Stimulated activated naive CD8-positive, alpha-beta T cell treated with anti-CD3 and anti-CD28 coated beads, Interleukin-15, Interleukin-2, amounts not matched to agents 100 U/mL and 50 U/mL, for 24 hours (primary cell): ENCODE data around the gene ATP8B3.

Experiments
- ATAC-seq: fragments of 150-1000 bp; cut with Tn5 transposase; one replicate; pipeline ENCODE4 v1.10.0; 2021
- DNase-seq: peaks from one replicate; pipeline ENCODE4 v3.0.0; 2021

ATP8B3 gene

DNA sequence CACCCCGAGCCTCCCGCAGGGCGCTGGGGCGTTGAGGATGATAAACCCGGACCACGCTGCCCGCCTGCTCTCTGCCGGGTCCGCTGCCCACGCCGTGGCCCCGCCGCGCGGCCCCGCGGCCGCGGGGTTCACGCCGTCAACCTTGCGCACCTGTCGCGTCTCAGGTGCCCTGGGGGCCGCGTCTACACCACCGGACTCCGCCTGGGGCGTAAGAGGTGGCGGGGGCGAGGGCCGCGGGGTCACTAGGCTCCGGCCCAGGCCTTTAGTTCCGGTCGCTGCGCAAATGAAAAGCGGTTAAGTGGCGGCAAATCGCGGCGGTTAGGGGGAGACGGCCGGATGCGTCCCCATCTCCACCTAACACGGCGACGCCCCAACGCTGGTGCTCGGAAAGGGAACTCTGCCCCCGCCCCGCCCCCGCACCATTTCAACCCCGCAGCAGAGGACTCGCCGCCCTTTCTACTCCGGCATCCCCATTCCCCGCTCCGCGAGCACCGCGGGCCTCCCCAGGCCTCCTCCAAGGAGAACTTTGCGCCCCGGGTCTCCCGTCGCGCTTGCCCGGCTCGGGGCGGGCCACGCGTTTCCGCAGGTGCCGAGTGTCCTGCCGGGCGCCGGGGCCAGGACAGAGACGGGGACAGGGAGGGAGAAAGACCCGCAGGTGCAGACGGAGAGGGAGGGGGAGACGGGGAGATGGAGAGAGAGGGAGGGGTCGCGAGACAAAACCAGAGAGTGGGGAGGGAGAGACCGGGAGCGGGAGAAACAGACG lies 54.4 kb downstream of the ATP8B3 start:
- DNase-seq (no peak), ATAC-seq (no peak)

DNA sequence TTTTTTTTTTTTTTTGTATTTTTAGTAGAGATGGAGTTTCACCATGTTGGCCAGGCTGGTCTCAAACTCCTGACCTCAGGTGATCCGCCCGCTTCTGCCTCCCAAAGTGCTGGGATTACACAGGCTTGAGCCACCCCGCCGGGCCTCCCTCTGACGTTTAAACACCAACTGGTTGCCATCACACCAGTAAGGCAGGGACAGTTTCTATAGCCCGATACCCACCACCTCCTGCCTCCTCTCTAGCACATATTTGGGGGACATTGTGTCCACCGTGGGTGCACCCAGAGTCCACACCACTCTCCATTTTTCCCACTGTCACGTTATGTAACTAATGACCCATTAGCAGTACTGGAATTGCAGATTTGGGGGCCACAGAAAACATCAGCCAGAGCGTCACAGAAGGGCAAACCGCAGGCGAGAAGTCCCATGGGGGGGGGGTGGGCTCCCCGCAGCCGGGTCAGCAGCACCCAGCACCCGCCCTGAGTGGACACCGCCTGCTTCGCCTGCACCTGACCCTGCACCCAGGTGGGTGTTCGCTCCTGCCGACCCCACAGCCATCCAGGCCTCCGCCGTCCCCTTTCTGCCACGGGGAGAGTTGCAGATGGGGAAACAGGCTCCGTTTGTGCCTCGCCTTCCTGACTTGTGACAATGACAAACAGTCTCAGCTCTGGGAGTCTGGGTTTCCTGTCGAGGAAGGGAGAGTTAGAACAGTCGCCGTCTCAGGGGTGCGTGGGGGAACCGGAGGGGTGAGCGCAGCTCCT lies 55.2 kb downstream of the ATP8B3 start:
- no peak for DNase-seq
- ATAC-seq: no peak

DNA sequence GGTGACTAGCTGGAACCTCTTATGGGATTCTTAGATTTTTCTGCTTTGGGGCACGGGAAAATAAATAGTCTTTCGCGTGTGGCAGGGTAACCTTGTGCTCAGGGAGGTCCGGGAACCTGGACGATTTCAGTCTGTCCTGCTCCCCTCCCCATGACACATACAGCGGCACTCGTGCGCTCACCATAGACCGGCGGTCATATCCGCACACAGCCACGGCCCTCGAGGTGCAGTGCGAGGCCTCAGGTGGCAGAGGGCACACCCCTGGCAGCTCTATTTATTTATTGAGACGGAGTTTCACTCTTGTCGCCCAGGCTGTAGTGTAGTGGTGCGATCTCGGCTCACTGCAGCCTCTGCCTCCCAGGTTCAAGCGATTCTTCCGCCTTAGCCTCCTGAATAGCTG lies 55.8 kb downstream of the ATP8B3 start:
- no peak for ATAC-seq
- no peak for DNase-seq

GRCh38 chr19:1755467-1756171 lies 56.5 kb downstream of the ATP8B3 start:
- DNase-seq: no peak
- no peak for ATAC-seq

DNA sequence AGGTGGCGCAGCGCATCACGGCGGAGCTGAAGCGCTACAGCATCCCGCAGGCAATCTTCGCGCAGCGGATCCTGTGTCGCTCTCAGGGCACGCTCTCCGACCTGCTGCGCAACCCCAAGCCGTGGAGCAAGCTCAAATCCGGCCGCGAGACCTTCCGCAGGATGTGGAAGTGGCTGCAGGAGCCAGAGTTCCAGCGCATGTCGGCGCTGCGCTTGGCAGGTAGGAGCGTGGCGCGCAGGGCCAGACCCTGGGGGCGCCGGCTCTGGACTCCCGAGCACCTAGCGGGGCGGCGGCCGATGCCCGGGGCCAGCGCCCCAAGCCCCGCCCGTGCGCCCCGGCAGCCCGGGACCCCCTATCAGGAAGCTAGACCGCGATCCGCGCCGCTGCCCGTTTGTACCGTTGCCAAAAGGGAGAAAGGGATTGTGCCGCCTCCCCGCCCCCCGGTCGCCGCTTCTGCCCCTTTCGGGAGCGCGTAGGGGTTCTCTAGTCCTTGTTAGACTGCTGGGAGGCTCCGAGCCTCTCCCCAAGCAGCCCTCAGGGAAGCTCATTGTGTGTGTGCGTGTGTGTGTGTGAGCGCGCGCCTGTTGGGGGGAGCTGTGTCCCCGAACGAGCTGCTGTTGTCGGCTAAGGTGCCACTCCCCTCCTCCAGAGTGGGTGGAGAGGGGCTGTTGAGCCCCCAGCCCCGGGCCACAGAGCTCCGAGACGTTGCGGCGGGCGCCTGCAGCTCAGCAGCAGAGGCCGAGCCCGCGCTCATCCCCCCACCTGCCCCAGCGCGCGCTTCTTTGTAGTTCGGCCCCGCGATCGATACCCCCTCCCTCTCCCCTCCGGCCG lies 57.2 kb downstream of the ATP8B3 start:
- DNase-seq: no peak

DNA sequence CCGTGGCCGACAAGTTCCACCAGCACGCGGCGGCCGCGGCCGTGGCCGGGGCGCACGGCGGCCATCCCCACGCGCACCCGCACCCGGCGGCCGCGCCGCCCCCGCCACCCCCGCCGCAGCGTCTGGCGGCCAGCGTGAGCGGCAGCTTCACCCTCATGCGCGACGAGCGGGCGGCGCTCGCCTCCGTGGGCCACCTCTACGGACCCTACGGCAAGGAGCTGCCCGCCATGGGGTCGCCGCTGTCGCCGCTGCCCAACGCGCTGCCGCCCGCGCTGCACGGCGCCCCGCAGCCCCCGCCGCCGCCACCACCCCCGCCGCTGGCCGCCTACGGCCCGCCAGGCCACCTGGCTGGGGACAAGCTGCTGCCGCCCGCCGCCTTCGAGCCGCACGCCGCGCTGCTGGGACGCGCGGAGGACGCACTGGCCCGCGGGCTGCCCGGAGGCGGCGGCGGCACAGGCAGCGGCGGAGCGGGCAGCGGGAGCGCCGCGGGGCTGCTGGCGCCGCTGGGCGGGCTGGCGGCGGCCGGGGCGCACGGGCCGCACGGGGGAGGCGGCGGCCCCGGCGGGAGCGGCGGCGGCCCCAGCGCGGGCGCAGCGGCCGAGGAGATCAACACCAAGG lies 57.9 kb downstream of the ATP8B3 start:
- ATAC-seq (no peak), DNase-seq (no peak)

More for the DNA sequence above, 57.2 kb downstream of the ATP8B3 start:
- no peak for ATAC-seq

GRCh38 chr19:1752757-1753728 lies 59.0 kb downstream of the ATP8B3 start, which contains the start of gene ONECUT3:
Gene ONECUT3, plus strand, starts transcription at chr19:1753506. Its CDS starts 157 bp downstream, at chr19:1753663.
- DNase-seq (no peak), ATAC-seq (no peak)

GRCh38 chr19:1752009-1752756 lies 59.9 kb downstream of the ATP8B3 start:
- no peak for DNase-seq
- no peak for ATAC-seq

- ATAC-seq (no peak), DNase-seq (no peak)
Observed at GRCh38 chr19:1751367-1752008, 60.6 kb downstream of the ATP8B3 start.

DNA sequence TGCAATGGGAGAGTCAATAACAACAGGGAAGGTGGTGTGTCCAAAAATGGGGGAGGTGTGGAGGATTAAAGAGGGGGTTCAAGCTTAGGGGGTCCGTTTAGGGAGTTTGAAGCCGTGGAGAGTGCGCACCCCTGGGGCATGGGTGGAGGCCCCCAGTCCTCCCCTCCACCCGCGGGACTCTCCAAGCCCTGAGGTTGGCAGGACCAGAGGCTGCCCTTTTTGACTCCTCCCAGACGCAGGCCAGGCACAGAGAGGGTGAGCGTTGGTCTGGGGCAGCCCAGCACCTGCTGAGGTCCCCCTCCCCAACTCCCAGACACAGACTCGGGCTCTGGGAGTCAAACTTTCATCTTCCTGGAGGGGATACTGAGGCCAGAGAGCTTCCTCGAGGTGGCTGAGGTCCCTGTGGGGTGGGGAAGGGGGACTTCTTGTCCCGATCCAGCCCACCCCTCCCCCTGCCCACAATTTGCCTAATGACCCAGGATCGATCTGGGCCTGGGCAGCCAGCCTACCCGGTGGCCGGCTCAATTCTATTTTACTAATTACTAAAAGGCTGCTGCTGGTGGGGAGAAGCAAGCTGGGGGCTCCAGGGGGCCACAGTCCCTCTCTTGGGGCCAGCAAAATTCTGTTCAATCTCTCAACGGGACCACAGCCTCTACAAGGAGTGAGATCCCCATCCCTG lies 61.6 kb downstream of the ATP8B3 start:
- no peak for ATAC-seq

DNA sequence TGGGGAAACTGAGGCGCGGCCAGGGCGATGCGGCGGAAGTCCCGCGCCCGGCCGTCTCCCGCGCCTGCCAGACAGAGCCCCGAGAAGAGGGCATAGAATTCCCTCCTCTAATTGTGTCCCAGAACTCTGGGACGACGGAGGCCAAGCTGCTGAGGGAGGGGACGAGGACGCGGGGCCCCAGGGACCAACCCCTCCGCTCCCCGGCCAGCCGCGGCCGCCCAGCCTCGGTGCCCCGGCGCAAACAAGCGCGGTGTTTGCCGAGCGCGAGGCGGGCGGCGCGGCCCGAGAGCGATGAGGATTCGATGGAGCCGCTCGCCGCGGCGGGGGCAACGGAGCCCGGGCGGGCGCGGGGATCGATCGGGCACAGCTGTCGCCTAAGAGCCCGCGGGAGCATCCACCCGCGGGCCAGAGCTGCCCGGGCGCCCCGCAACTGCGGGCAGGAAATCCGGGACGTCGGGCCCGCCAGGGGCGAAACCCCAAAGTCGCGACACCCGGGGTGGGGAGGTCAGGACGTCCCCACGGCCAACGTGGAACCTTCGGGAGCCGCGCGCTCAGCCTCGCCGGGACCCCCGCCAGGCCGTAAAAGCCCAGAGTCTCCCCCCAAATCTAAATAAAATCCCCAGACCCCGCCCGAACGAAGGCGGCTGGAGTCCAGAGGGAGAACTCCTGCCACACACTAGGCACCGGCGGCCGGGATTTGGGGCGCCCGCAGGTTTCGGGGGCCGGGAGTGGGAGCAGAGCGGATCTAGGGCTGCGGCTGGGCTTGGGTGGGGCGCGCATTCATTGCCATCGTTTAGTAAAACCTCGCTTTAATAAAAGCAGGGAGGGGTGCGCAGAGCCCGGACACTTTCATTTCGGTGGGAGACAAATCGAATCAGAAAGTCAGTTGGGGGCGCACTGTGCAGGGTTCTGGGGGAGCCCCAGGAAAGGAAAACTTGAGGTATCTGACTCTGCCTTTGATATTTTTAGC lies 62.4 kb downstream of the ATP8B3 start:
- ATAC-seq (no peak), DNase-seq (no peak)

More for the DNA sequence above, 61.6 kb downstream of the ATP8B3 start:
- DNase-seq: no peak

GRCh38 chr19:1748873-1749341 lies 63.2 kb downstream of the ATP8B3 start:
- ATAC-seq (no peak), DNase-seq (no peak)

DNA sequence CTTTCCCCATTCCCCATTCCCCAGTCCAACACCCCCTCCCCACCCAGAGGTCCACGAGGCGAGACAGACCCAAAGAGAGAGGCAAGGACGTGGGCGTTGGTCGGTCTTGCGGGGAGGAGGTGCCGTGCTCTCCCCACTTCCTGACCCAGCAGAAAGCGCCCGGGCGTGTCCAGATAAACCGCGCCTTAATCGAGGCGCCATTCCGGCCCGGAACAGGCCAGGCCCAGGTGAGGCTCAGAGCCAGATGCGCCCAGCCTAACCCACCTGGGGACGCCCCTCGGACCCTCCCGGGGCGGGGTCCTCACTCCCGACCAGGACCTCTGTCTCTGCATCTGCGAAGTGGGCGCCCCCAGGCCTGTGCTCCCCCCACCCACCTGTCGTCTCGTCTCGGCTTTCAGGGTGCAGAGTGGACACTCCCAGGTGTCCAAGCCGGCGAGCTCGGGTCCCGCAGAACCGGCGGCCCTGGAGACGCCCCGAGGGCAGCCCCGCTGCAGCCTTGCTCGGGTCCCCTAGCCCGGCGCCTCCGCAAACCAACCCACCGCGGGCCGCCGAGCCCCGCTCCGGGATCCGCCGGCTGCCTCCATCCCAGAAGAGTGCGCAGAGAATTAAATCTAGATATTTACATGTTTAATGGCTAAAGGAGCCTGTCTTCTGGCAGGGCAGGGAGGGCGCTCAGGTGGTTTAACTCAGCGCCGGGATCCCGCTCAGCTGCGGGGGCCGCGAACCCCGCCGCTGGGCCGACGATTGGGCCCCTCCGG lies 63.8 kb downstream of the ATP8B3 start:
- ATAC-seq (no peak), DNase-seq (no peak)

- ATAC-seq: peak; percentile 65
- peak; percentile 67 for DNase-seq
Observed at GRCh38 chr19:1747285-1748114, 64.6 kb downstream of the ATP8B3 start.
